GM19467 (cell line): ENCODE results near the gene KCNE2.
"Not testable (repeated sequence)": the region's sequence is repeated elsewhere in the genome, so short reads cannot be mapped to it uniquely, and the experiment has no call there.

Experiments used
- ATAC-seq: cut with Tn5 transposase; IDR thresholded peaks from one replicate; pipeline ENCODE4 v1.9.1; 2021; ENCODE audit warnings: mild to moderate bottlenecking, moderate library complexity; ENCODE audit not compliant: unreplicated experiment

Gene KCNE2

DNA sequence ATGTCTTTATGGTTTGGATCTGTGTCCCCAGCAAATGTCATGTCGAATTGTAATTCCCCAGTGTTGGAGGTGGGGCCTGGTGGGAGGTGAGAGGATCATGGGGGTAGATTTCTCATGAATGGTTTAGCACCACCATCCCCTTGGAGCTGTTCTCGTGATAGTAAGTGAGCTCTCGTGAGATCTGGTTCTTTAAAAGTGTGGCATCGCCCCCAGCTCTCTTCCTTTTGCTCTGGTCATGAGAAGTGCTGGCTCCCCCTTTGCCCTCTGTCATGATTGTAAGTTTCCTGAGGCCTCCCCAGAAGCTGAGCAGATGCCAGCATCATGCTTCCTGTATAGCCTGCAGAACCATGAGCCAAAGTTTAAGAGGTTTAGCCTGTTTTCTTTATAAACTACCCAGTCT is 11.2 kb upstream of the KCNE2 start:
- ATAC-seq, result no peak

GRCh38 chr21:34353182-34353581 is 10.6 kb upstream of the KCNE2 start:
- ATAC-seq, result no peak

DNA sequence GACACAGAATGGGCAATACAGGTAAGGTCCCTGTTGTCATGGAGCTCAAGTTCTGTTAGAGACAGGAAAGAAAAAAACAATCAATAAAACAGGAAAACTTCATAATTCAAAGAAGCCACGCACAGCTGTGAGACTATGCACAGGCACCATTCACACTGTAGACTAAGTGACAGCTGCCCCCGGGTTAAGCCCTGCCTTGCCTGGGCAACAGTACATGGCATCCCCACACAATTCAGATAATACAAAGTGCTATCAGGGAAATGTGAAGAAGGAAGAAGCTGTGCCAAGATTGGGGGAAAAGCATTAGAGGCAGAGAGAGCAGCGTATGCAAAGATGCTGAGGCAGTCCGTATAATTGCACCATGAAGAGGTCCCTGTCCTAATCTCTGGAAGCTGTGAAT is 9.0 kb upstream of the KCNE2 start:
- ATAC-seq, result no peak

- ATAC-seq, result no peak
These were observed 8.2 kb upstream of the KCNE2 start for GRCh38 chr21:34355570-34355969.

DNA sequence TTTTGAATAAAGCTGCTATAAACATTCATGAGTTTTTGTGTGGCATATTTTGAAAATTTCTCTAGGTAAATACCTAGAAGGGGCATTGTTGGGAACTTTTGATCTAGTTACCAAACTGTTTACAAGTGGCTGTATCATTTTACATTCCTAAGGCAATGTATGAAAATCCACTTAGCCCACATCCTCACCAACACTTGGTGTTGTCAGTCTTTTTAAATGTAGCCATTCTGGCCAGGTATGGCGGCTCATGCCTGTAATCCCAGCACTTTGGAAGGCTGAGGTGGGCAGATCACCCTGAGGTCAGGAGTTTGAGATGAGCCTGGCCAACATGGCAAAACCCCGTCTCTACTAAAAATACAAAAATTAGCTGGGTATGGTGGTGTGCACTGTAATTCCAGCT is 5.9 kb upstream of the KCNE2 start:
- ATAC-seq, result no peak

DNA sequence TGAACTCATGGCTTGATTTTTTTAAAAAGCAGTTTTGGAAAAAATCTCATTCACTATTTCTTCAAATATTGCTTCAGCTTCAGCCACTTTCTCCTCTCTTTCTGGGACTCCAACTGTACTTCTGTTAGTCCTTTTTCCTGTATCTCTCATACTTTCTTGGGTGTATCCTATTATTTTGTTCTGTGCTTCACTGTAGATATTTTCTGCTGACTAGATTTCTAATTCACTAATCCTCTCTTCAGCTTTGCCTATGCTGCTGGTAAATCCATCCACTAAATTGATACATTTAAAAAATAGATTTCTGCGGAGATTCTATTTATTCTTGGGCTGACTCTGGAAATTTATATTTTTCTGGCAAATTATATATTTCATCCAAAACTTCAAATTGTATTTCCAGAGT is 4.9 kb upstream of the KCNE2 start:
- no peak for ATAC-seq

DNA sequence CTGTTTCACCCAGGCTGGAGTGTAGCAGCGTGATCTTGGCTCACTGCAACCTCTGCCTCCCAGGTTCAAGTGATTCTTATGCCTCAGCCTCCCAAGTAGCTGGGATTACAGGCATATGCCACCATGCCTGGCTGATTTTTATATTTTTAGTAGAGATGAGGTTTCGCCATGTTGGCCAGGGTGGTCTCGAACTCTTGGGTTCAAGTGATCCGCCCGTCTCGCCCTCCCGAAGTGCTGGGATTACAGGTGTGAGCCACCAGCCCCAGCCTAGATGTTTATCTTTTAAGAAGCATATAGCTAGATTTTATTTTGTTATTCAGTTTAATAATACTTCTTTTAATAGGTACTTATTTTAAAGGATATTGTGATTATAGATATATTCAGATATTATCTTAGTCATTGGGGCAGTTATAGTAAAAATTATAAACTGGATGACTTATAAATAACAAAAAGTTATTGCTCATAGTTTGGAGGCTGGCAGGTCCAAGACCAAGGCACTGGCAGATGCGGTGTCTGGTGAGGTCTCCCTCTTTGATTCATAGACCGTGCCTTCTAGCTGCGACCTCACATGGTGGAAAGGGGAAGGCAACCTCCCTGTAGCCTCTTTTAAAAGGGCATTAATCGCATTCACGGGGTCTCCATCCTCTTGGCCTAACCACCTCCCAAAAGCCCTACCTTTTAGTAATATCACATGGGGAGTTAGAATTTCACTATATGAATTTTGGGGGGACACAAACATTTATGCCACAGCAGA is 3.1 kb upstream of the KCNE2 start:
- ATAC-seq, result no peak

DNA sequence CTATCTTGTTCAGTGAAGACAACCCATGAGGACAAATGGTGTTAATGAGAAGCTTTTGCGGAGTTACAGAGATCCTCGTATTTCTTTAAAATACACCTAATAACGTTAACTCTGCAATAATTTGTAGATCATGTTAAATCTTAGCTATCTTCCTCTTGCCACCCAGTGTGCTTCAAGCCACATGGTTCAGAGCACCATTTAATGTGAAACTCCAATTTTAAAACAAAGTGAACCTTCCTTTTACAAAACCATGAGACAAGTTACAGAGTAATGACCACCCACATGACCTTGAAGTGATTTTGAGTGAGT is 1.7 kb upstream of the KCNE2 start:
- ATAC-seq, result no peak

GRCh38 chr21:34362670-34363069 is 1.1 kb upstream of the KCNE2 start:
- ATAC-seq, result no peak

DNA sequence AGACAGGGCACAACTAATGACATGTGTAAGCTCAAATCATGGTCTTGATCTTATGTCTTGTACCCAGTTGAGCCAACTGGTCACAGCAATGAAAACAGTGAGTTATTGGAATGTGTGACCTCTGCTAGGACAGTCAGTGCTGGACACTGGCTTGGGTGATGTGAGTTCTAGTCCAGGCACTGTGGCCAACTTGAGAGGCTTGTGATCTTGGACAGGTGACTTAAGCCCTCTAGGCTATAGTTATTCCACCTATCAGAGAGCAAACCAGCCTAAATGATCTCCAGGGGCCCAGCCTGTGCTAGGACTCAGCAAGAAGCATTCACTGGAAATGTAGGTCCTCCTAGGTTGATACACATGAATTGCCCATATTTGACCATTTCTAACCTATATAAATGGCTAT is 1.1 kb downstream of the KCNE2 start:
- no peak for ATAC-seq

DNA sequence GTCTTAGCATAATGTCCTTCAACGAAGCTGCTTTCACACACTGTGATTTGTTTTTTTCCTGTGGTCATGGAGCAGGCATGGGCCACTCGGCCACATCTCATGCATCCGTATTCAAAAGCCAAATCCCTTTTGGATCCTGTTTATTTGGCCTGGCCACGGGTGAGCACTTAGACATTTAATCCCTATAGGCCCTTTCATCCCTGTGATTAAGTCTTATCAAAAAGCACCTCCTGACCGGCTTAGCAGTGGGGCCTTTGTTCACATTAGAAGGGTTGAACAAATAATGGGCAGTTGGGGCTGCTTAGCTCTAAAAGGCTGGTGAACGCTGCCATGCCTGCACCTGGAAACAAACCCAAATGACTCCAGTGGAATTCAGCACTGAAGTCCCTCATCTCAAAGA is 2.0 kb downstream of the KCNE2 start:
- ATAC-seq, result no peak

DNA sequence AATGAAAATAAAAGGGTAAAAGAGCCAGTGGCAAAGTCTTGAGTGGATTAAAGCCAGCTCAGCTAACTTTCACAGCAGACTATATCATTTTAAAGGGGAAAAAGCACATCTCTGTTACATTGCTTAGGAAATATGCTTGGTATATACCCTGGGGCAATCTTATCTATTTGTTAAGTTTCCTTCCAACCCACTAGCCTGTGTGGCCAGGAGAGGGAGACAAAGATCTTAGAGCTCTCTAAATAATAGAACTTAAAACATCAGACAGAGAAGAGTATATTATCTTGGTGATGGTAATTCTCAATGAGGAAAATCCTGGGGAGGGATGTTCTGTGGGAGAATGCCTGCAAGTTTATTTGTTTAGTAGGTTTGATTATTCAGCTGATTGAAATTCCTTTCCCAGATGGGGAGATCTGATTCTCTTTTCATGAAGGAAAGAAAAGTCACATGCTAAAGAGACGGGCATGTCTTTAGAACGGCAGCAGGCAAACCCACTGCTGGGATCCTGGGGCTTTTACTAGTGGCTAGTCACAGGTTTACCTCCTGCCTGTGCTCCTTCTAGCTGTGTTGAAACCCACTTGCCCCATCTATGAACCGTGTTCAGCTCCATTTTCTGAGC is 3.6 kb downstream of the KCNE2 start:
- no peak for ATAC-seq

- no peak for ATAC-seq
These were observed 5.9 kb downstream of the KCNE2 start for GRCh38 chr21:34369741-34370140.

DNA sequence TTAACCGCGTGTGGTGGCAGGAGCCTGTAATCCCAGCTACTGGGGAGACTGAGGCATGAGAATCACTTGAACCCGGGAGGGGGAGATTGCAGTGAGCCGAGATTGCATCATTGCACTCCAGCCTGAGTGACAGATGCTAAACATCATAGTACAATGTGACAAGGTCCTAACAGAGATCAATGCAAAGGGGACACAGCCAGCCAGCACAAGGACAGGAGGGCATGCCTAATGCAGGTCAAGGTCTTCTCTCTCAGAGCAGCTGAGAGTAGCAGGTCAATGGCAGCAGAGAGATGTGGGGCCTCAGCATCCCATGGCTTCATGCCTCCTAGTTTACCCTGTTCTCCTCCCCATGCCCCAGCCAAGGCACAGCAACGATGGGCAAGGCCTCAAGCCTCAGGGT is 8.5 kb downstream of the KCNE2 start:
- ATAC-seq, result no peak

DNA sequence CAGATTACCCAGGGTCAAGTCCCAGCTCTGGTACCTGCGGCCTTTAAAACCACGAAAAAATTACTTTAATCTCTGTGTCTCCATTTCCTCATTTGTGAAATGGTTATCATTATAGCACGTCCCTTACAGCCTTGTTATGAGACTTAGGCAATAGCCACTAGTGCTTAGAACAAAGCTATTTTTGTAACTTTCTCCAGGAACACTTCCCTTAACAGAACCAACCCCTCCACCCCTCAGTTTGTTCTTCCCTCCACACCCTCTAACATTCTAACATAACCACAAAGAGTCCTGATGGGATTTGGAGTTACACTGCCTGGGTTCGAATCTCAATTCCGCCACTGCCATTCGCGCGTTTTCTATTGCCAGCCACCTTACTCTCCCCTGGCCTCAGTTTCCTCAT is 10.7 kb downstream of the KCNE2 start:
- not testable (repeated sequence) for ATAC-seq

DNA sequence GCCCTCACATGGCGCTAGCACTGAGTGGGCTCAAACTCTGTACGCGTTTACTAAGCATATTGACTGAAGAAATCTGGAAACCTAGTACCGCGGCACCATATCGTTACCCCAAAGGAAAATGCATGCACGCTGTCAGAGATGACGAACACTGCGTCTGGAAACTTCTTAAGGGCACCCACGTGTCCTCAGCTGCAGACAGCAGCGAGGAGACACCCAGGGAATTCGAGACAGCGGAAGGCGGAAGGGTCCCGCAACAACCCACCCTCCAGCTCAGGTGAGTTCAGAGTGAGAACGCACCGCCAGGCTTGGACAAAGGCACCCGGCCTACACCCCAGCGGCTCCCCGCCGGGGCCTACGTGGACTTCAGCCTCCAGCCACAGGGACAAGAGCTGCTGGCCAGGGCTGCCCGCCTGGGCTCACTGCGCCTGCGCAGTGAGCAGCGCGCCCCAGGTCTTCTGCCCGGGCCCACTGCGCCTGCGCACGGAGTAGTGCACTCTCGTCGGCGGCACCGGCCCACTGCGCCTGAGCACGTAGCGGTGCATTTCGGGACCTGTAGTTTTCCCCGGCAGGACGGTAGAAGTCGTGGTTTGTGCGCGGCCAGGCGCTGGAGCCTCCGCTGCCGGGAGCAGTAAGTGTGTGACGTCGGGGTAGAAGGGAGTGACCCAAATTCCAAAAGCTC is 11.3 kb downstream of the KCNE2 start, which contains the start of gene SMIM11:
Gene SMIM11 (plus strand): TSS at position 568 of the 679 bp plus-strand sequence. CDS start 3,998 bp downstream, outside the sequence.
- ATAC-seq, result peak; percentile 89

DNA sequence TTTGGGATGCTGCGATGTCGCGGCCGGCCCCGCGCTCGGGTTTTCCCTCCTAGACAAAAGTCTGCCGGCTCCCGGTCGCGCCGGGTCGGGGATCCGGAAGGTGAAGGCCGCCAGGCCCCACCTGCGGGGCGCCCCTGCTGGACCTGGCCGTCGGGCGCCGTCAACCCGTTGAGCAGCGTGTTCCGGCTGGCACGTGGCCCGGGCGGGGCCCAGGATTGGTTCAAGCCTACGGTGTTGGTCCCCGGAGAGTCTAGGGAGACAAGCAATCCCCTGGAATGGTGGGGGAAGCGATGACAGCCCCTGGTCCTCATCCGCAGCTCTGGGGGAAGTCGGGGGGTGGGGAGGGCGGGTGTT is 11.8 kb downstream of the KCNE2 start:
- ATAC-seq, result peak; percentile 79

DNA sequence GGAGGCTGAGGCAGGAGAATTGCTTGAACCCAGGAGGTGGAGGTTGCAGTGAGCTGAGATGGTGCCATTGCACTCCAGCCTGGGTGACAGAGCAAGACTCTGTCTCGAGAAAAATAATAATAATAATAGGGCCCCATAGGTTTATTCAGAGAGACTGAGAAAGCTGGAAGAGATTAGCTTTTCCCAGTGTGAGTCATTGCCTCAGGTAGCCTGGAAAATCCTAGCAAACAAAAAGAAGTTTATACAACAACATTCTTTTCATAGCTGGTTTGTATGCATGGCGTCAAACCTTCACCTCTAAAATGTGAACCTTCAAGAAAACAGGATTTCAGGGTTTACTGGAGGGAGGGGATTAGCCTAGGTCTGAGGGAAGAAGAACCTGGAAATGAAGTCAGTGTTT is 19.3 kb downstream of the KCNE2 start:
- ATAC-seq, result not testable (repeated sequence)

GRCh38 chr21:34383724-34384415 is 20.1 kb downstream of the KCNE2 start:
- peak; percentile 77 for ATAC-seq

GRCh38 chr21:34400522-34400921 is 36.7 kb downstream of the KCNE2 start:
- ATAC-seq, result not testable (repeated sequence)

- ATAC-seq, result not testable (repeated sequence)
These were observed 40.9 kb downstream of the KCNE2 start for GRCh38 chr21:34404742-34405141.

GRCh38 chr21:34405686-34406085 is 41.9 kb downstream of the KCNE2 start:
- not testable (repeated sequence) for ATAC-seq
